Endothelial cell of umbilical vein (primary cell): Measurements from ENCODE around the gene RGS7. TPM values are rescaled to one million over a fixed set of nuclear protein-coding genes. Genes with fewer than 3 reads are reported as not detected.

Source experiments
- BruUV-seq: library from RNA; stranded (reverse); fragments of 400-500 nt; replicated peaks from 2 replicates; lab custom pipeline; 2021; lab: Mats Ljungman, UMichigan
- CTCF ChIA-PET: fragments of 300-600, 350-600 bp; sonication (Branson Sonifier 250); formaldehyde crosslinking; loops from one replicate; lab custom pipeline; 2021; ENCODE audit warnings: antibody characterized with exemption, inconsistent platforms; lab: Charles Lee
- POLR2A ChIA-PET: fragments of 300-600, 350-600 bp; sonication (Branson Sonifier 250); formaldehyde crosslinking; loops from one replicate; lab custom pipeline; 2021; ENCODE audit warnings: antibody characterized with exemption, inconsistent platforms; lab: Charles Lee
- DNase-seq: peaks from one replicate; pipeline ENCODE4 v3.0.0-alpha.2; 2011; ENCODE audit warnings: low read depth, low spot score
- FAIRE-seq: peaks from 2 replicates; lab custom pipeline; 2011; peaks lifted over from hg19 to GRCh38; lab: Jason Lieb, UNC
- H2AFZ ChIP-seq: 2 replicates; pipeline ENCODE4 v1.6.0; 2012; ENCODE audit warnings: low read depth, low read length, control low read depth, inconsistent platforms
- H3K27ac ChIP-seq: 2 replicates; pipeline ENCODE4 v1.5.1; 2011; ENCODE audit warnings: low read depth, mild to moderate bottlenecking, control low read depth, low read length, moderate library complexity; ENCODE audit not compliant: insufficient read depth
- H3K27me3 ChIP-seq, 2 experiments: 2 replicates each; pipeline versions ENCODE4 v1.6.0 to v1.6.1; 2011; ENCODE audit warnings: low read length in 2 of 2, mixed read lengths in 1 of 2; ENCODE audit not compliant: control insufficient read depth in 2 of 2, insufficient read depth in 2 of 2
- H3K36me3 ChIP-seq, 2 experiments: 2 replicates in 1 of 2; 3 replicates in 1 of 2; pipeline ENCODE4 v1.5.1; 2011; ENCODE audit warnings: low read length in 2 of 2, mild to moderate bottlenecking in 1 of 2, moderate library complexity in 1 of 2; ENCODE audit not compliant: control insufficient read depth in 2 of 2, insufficient read depth in 2 of 2; ENCODE audit errors: extremely low read depth in 1 of 2
- H3K4me1 ChIP-seq: 3 replicates; pipeline ENCODE4 v1.5.1; 2011; ENCODE audit warnings: mild to moderate bottlenecking, low read length; ENCODE audit not compliant: control insufficient read depth, insufficient read depth; ENCODE audit errors: extremely low read depth
- H3K4me2 ChIP-seq: 2 replicates; pipeline ENCODE4 v1.6.1; 2011; ENCODE audit warnings: low read length, control low read depth, mixed read lengths; ENCODE audit not compliant: insufficient read depth
- H3K4me3 ChIP-seq, 3 experiments: fragments of 200-600 bp in 1 of 3; sonication (generic), shearing (Covaris generic) in 1 of 3; replicated peaks in 1 of 3; 2 replicates each; pipeline ENCODE4 v1.5.1; 2011 to 2016; ENCODE audit warnings: control low read depth in 3 of 3, low read length in 3 of 3, mild to moderate bottlenecking in 2 of 3, inconsistent platforms in 1 of 3, low read depth in 1 of 3, moderate library complexity in 1 of 3; ENCODE audit not compliant: insufficient read depth in 1 of 3
- H3K79me2 ChIP-seq: 2 replicates; pipeline ENCODE4 v1.6.0; 2012; ENCODE audit warnings: low read length, inconsistent platforms; ENCODE audit not compliant: control insufficient read depth, insufficient read depth
- H3K9ac ChIP-seq: replicated peaks from 2 replicates; pipeline ENCODE3; 2011; ENCODE audit warnings: low read length, control low read depth; ENCODE audit not compliant: insufficient read depth; ENCODE audit errors: extremely low read depth
- H3K9me1 ChIP-seq: replicated peaks from 3 replicates; pipeline ENCODE4 v1.6.0; 2011; ENCODE audit warnings: mild to moderate bottlenecking, low read length; ENCODE audit not compliant: control insufficient read depth, insufficient read depth; ENCODE audit errors: extremely low read depth
- H3K9me3 ChIP-seq: replicated peaks from 2 replicates; pipeline ENCODE4 v1.5.1; 2012; ENCODE audit warnings: low read length, inconsistent platforms; ENCODE audit not compliant: control insufficient read depth, insufficient read depth
- H4K20me1 ChIP-seq: replicated peaks from 2 replicates; pipeline ENCODE3; 2011; ENCODE audit warnings: mild to moderate bottlenecking, low read length; ENCODE audit not compliant: control insufficient read depth, insufficient read depth; ENCODE audit errors: extremely low read depth
- CTCF ChIP-seq, 2 donors: IDR thresholded peaks; 1 replicate in 1 of 2; 2 replicates in 1 of 2; pipeline ENCODE4 v1.5.1; 2011; ENCODE audit warnings: low read length in 2 of 2, mild to moderate bottlenecking in 2 of 2, moderate library complexity in 2 of 2, control low read depth in 1 of 2, inconsistent platforms in 1 of 2, low read depth in 1 of 2; ENCODE audit not compliant: insufficient read depth in 1 of 2; ENCODE audit errors: extremely low read depth in 1 of 2
- EZH2 ChIP-seq: IDR thresholded peaks from 2 replicates; pipeline ENCODE4 v1.6.1; 2012; ENCODE audit warnings: borderline replicate concordance, low read depth, mild to moderate bottlenecking, moderate library complexity, low read length, inconsistent platforms; ENCODE audit not compliant: severe bottlenecking
- FOS ChIP-seq: IDR thresholded peaks from 2 replicates; pipeline ENCODE4 v1.6.1; 2011; ENCODE audit warnings: mild to moderate bottlenecking, low read length, moderate library complexity, borderline replicate concordance; ENCODE audit not compliant: insufficient read depth
- GATA2 ChIP-seq: IDR thresholded peaks from 2 replicates; pipeline ENCODE4 v1.7.0; 2011; ENCODE audit warnings: low read depth, mild to moderate bottlenecking, moderate library complexity, mixed read lengths, low read length; ENCODE audit not compliant: insufficient read length, insufficient read depth
- JUN ChIP-seq: IDR thresholded peaks from 2 replicates; pipeline ENCODE4 v1.6.1; 2011; ENCODE audit warnings: borderline replicate concordance, low read depth; ENCODE audit not compliant: insufficient read length, insufficient read depth
- MYC ChIP-seq: IDR thresholded peaks from one replicate; pipeline ENCODE4 v1.6.1; 2011; ENCODE audit warnings: mild to moderate bottlenecking, low read depth, low read length
- POLR2A ChIP-seq: IDR thresholded peaks from 2 replicates; pipeline ENCODE4 v1.6.1; 2012; ENCODE audit warnings: low read depth, mild to moderate bottlenecking, control low read depth, low read length
- POLR2AphosphoS5 ChIP-seq: IDR thresholded peaks from 2 replicates; pipeline ENCODE4 v1.6.1; 2012; ENCODE audit warnings: low read depth, mild to moderate bottlenecking, control low read depth, low read length, moderate library complexity; ENCODE audit not compliant: insufficient read depth
- dilution Hi-C: fragments of 300-500 bp; cut with MboI; formaldehyde crosslinking; loops from one replicate; pipeline ENCODE4 v1.15.0; 2019; ENCODE audit warnings: low sequenced_read_pairs; ENCODE audit not compliant: extremely low pct_ligation_motif_present
- intact Hi-C: fragments of 100-400 bp; cut with micrococcal nuclease; formaldehyde crosslinking; loops from one replicate; pipeline ENCODE4 v1.10.0; 2022
- polyA plus RNA-seq, 4 experiments: library from polyadenylated mRNA; depleted of rRNA in 3 of 4; stranded (reverse) in 3 of 4; unstranded in 1 of 4; fragments of >200 nt; gene quantifications; 2 replicates each; pipeline versions ENCODE4 v1.2.1 to v1.2.3, GENCODE V29; 2011 to 2012; ENCODE audit warnings: missing spikeins in 1 of 4
- total RNA-seq: library from RNA; stranded (reverse); gene quantifications from 2 replicates; pipeline ENCODE4 v1.2.3, GENCODE V29; 2021
- TF ChIP-seq, protein P1 (sequence below): IDR thresholded peaks from 2 replicates; pipeline ENCODE4 v1.6.1; 2011; ENCODE audit not compliant: insufficient read depth, insufficient read length

Gene RGS7
- total and polyA plus RNA-seq, 2 donors (not counting 3 experiments of a cell fraction or from before 2014, with no cell fraction given), result 0.43 to 0.44 TPM

- Histone ChIP-seq H3K4me2 (no peak overlapping the region), H3K36me3 (no peaks in the 10 kb centered on the region), H3K27ac (no peak overlapping the region), H3K9ac (no peak overlapping the region), H4K20me1 (no peaks in the 10 kb centered on the region), H3K9me1 (no peaks in the 10 kb centered on the region), H3K4me1 (no peaks in the 10 kb centered on the region), H3K9me3 (no peaks in the 10 kb centered on the region), H2AFZ (no peak overlapping the region), H3K79me2 (no peaks in the 10 kb centered on the region), H3K4me3 (no peak overlapping the region), H3K27me3 (no peaks in the 10 kb centered on the region)
- dilution Hi-C loops, result no loop called here
- FAIRE-seq (no peak), DNase-seq (no peak)
- BruUV-seq, result no TSS peak
- intact Hi-C loops, result no loop called here
- ChIA-PET CTCF (no interaction called here), POLR2A (no interaction called here)
- TF ChIP-seq POLR2AphosphoS5, result no peak
- no peak for TF ChIP-seq GATA2
- no peak for TF ChIP-seq FOS
- TF ChIP-seq, protein P1, sequence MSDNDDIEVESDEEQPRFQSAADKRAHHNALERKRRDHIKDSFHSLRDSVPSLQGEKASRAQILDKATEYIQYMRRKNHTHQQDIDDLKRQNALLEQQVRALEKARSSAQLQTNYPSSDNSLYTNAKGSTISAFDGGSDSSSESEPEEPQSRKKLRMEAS, result no peak
- TF ChIP-seq EZH2, result no peak
- no peak for TF ChIP-seq MYC
- TF ChIP-seq POLR2A, result no peak
- no peak for TF ChIP-seq JUN
- TF ChIP-seq CTCF (IDR thresholded peaks at IDR 0.05; ENCODE audit: extremely low read depth in 1 of 2, insufficient read depth in 1 of 2, low read depth in 1 of 2, low read length in 2 of 2), result no peak
Observed at GRCh38 chr1:241063276-241063675, 293.7 kb downstream of the RGS7 start.
